Vagina (tissue), 2 donors: ENCODE data around the gene SIGLEC9. TPM values are rescaled to one million over a fixed set of nuclear protein-coding genes. Genes with fewer than 3 reads are reported as not detected.
"Not testable (repeated sequence)": the region's sequence is repeated elsewhere in the genome, so short reads cannot be mapped to it uniquely, and the experiment has no call there.

Source experiments
- DNase-seq, 2 donors: peaks; one replicate each; pipeline ENCODE4 v3.0.0-alpha.2; 2017; ENCODE audit errors: extremely low spot score in 2 of 2
- H3K27ac ChIP-seq: fragments of 200-600 bp; sonication (generic); one replicate; pipeline ENCODE4 v1.5.1; 2019
- H3K27me3 ChIP-seq: fragments of 200-600 bp; sonication (generic); one replicate; pipeline ENCODE4 v1.5.1; 2019
- H3K36me3 ChIP-seq, 2 donors: fragments of 200-600 bp; sonication (generic); one replicate each; pipeline ENCODE4 v1.5.1; 2017 to 2019
- H3K4me1 ChIP-seq: fragments of 200-600 bp; sonication (generic); one replicate; pipeline ENCODE4 v1.5.1; 2019
- H3K4me3 ChIP-seq, 2 donors: fragments of 200-600 bp; sonication (generic); 1 replicate in 1 of 2; 2 replicates in 1 of 2; pipeline ENCODE4 v1.5.1; 2016 to 2019
- H3K9me3 ChIP-seq: fragments of 200-600 bp; sonication (generic); one replicate; pipeline ENCODE4 v1.5.1; 2019
- POLR2A ChIP-seq, 2 donors: fragments of 450-650 bp; IDR thresholded peaks; one replicate each; pipeline ENCODE4 v1.6.1; 2017; ENCODE audit warnings: antibody characterized with exemption in 2 of 2, mild to moderate bottlenecking in 2 of 2, moderate library complexity in 2 of 2
- POLR2AphosphoS5 ChIP-seq, 2 donors: sonication (generic); formaldehyde crosslinking; IDR thresholded peaks; one replicate each; pipeline ENCODE4 v1.9.0; 2017; ENCODE audit warnings: antibody characterized with exemption in 2 of 2, mild to moderate bottlenecking in 2 of 2, low read depth in 1 of 2; ENCODE audit not compliant: insufficient read depth in 1 of 2
- intact Hi-C: fragments of 100-400 bp; cut with DNase I; formaldehyde crosslinking; loops from one replicate; pipeline ENCODE4 v1.15.1; 2023
- total RNA-seq: library from RNA; depleted of rRNA; stranded (reverse); fragments of >200 nt; gene quantifications from one replicate; pipeline ENCODE4 v1.2.3, GENCODE V29; 2016
- TF ChIP-seq, protein P1 (sequence below), 3 experiments: fragments of 450-650 bp in 2 of 3; fragments of 200-600 bp in 1 of 3; sonication (generic) in 1 of 3; IDR thresholded peaks; one replicate each; pipeline ENCODE4 v1.5.1; 2017 to 2019; ENCODE audit warnings: antibody characterized with exemption in 3 of 3, mild to moderate bottlenecking in 2 of 3, moderate library complexity in 2 of 3

SIGLEC9 gene
- total RNA-seq, 1 donor from 2014 or later = 5.9 TPM

DNA sequence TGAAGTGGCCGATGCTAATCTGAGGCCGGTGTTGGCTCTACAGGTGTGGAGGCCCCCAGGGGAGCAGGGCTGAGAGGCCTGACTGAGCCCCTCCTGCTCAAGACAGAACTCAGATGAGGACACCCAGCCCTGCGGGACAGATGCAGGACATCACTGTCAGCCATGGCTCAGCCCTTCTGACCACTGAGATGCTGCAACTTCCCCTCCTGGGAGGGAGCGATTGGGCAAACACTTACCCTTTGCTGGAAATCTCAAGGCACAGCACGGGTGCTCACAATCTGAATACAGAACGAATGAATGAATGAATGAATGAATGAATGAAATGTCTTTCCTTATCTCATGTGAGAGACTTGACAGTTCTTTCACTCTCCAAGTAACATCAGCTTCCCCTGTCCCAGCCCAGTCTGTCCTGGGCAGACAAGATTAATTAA lies 13.9 kb downstream of the SIGLEC9 start:
- H3K27ac ChIP-seq = no peak overlapping the region

GRCh38 chr19:51139299-51140014 lies 14.8 kb downstream of the SIGLEC9 start:
- H3K9me3 ChIP-seq = no peaks in the 10 kb centered on the region
- intact Hi-C loops = no loop called here
- H3K27me3 ChIP-seq = no peaks in the 10 kb centered on the region
- DNase-seq = peak in 1 of 2 donors; percentile 42
- no peaks in the 10 kb centered on the region for H3K4me1 ChIP-seq
- H3K4me3 ChIP-seq = no peak overlapping the region
- H3K36me3 ChIP-seq = no peaks in the 10 kb centered on the region
- H3K27ac ChIP-seq = no peak overlapping the region
- TF ChIP-seq, protein P1, sequence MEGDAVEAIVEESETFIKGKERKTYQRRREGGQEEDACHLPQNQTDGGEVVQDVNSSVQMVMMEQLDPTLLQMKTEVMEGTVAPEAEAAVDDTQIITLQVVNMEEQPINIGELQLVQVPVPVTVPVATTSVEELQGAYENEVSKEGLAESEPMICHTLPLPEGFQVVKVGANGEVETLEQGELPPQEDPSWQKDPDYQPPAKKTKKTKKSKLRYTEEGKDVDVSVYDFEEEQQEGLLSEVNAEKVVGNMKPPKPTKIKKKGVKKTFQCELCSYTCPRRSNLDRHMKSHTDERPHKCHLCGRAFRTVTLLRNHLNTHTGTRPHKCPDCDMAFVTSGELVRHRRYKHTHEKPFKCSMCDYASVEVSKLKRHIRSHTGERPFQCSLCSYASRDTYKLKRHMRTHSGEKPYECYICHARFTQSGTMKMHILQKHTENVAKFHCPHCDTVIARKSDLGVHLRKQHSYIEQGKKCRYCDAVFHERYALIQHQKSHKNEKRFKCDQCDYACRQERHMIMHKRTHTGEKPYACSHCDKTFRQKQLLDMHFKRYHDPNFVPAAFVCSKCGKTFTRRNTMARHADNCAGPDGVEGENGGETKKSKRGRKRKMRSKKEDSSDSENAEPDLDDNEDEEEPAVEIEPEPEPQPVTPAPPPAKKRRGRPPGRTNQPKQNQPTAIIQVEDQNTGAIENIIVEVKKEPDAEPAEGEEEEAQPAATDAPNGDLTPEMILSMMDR (IDR thresholded peaks at IDR 0.05) = no peak
- no peak for TF ChIP-seq POLR2A (IDR thresholded peaks at IDR 0.05)
- TF ChIP-seq POLR2AphosphoS5 (IDR thresholded peaks at IDR 0.05; ENCODE audit: insufficient read depth in 1 of 2, low read depth in 1 of 2) = no peak

More for the DNA sequence above, 13.9 kb downstream of the SIGLEC9 start:
- H3K36me3 ChIP-seq = no peaks in the 10 kb centered on the region
- TF ChIP-seq POLR2AphosphoS5 (IDR thresholded peaks at IDR 0.05; ENCODE audit: insufficient read depth in 1 of 2, low read depth in 1 of 2) (no peak), POLR2A (IDR thresholded peaks at IDR 0.05) (no peak)
- TF ChIP-seq, protein P1 (IDR thresholded peaks at IDR 0.05) = no peak
- intact Hi-C loops = no loop called here
- no peaks in the 10 kb centered on the region for H3K9me3 ChIP-seq
- H3K4me1 ChIP-seq = no peaks in the 10 kb centered on the region
- no peak overlapping the region for H3K4me3 ChIP-seq
- DNase-seq = no peak
- no peaks in the 10 kb centered on the region for H3K27me3 ChIP-seq

GRCh38 chr19:51140441-51140840 lies 15.7 kb downstream of the SIGLEC9 start:
- intact Hi-C loops = no loop called here
- peak in 1 of 2 donors; percentile 32 for DNase-seq
- Histone ChIP-seq H3K4me3 (no peak overlapping the region), H3K9me3 (no peaks in the 10 kb centered on the region), H3K4me1 (no peaks in the 10 kb centered on the region), H3K36me3 (no peaks in the 10 kb centered on the region), H3K27ac (no peak overlapping the region), H3K27me3 (no peaks in the 10 kb centered on the region)
- TF ChIP-seq, protein P1 (IDR thresholded peaks at IDR 0.05) = no peak
- TF ChIP-seq POLR2AphosphoS5 (IDR thresholded peaks at IDR 0.05; ENCODE audit: insufficient read depth in 1 of 2, low read depth in 1 of 2) (no peak), POLR2A (IDR thresholded peaks at IDR 0.05) (no peak)

DNA sequence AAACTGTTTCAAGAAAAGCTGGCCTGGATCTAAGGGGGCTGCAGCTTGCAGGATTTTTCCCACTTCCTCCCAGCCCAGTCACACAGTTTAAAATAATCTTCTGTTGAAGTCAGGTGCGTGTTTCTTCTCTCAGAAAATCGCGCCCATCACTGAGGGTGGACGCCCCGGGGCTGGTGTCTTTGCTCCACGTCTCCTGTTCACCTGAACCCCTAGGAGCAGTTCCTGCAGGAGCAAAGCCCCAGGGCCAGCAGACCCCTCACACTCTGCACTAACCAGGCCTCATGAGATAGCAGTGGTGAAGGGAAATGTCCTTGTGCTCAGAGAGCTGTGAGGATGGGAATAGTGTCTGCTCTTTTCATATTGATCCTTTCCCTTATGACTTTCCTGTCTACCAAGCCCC lies 16.5 kb downstream of the SIGLEC9 start:
- H3K27me3 ChIP-seq = no peaks in the 10 kb centered on the region
- H3K36me3 ChIP-seq = no peaks in the 10 kb centered on the region
- H3K4me1 ChIP-seq = no peaks in the 10 kb centered on the region
- intact Hi-C loops = no loop called here
- TF ChIP-seq POLR2A (IDR thresholded peaks at IDR 0.05) (no peak), POLR2AphosphoS5 (IDR thresholded peaks at IDR 0.05; ENCODE audit: insufficient read depth in 1 of 2, low read depth in 1 of 2) (no peak)
- TF ChIP-seq, protein P1 (IDR thresholded peaks at IDR 0.05) = no peak
- no peak overlapping the region for H3K27ac ChIP-seq
- no peak overlapping the region for H3K4me3 ChIP-seq
- H3K9me3 ChIP-seq = no peaks in the 10 kb centered on the region
- DNase-seq = peak in 1 of 2 donors; percentile 52

GRCh38 chr19:51142119-51142518 lies 17.4 kb downstream of the SIGLEC9 start, which contains the start of gene SIGLEC7:
TSS of gene SIGLEC7 (plus strand) at chr19:51142301. CDS start at chr19:51142370, 69 bp downstream.
- no peak within 1 kb of the TSS for H3K27ac ChIP-seq
- H3K27me3 ChIP-seq = no peaks in the 10 kb centered on the region
- TF ChIP-seq POLR2AphosphoS5 (IDR thresholded peaks at IDR 0.05; ENCODE audit: insufficient read depth in 1 of 2, low read depth in 1 of 2) = no peak
- no peak for TF ChIP-seq POLR2A (IDR thresholded peaks at IDR 0.05)
- TF ChIP-seq, protein P1 (IDR thresholded peaks at IDR 0.05) = no peak

DNA sequence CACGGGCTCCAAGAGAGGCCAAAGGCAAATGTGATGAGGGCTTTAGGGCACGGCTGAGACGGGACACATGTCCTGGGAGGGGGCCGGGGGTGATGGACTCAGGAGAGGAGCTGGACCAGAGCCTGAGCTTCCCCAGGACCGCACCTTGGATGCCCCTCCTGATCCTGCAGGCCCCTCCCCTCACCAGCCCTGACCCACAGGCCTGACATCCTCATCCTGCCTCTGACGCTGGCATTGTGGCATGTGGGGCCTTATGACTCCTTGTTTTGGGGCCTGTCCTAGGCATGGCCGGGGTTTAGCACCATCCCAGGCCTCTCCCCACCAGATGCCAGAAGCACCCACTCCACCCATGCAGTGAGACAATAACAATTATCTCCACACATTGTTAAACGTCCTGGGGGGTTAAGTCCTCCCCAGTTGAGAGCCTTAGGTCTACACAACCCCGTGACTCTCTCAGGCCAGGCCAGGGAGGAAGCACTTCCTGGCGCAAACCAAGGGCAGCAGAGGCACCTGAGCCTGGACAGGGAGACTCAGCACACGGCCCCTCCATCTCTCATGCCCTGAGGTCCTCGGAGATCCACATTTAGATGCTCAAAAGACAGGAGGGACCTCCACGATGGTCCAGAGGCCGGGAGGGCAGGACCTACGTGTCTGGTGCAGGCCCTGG lies 18.2 kb downstream of the SIGLEC9 start:
- intact Hi-C loops, H3K9me3 ChIP-seq, H3K36me3 ChIP-seq, H3K27ac ChIP-seq, H3K4me3 ChIP-seq, H3K27me3 ChIP-seq, H3K4me1 ChIP-seq: not testable (repeated sequence)
- DNase-seq = peak in 1 of 2 donors; percentile 25

More at GRCh38 chr19:51142119-51142518, 17.4 kb downstream of the SIGLEC9 start, which contains the start of gene SIGLEC7:
- Histone ChIP-seq H3K9me3 (no peaks in the 10 kb centered on the region), H3K4me1 (no peaks in the 10 kb centered on the region), H3K4me3 (no peak within 1 kb of the TSS), H3K36me3 (no peaks in the 10 kb centered on the region)
- intact Hi-C loops = no loop called here
- DNase-seq = peak in 1 of 2 donors; percentile 49
